ENCODE results near the gene IDUA.

The IDUA gene

GRCh38 chr4:1044469-1045192 is 57.8 kb downstream of the IDUA start:
- TF ChIP-seq CREB1 (IDR thresholded peaks at IDR 0.05; ENCODE audit: low read depth) (no peak), REST (IDR thresholded peaks at IDR 0.05; ENCODE audit: low read depth) (no peak), TEAD4 (IDR thresholded peaks at IDR 0.05) (no peak), TAF1 (IDR thresholded peaks at IDR 0.05; ENCODE audit: low read depth) (no peak), EP300 (IDR thresholded peaks at IDR 0.05; ENCODE audit: borderline replicate concordance) (no peak), YY1 (IDR thresholded peaks at IDR 0.05; ENCODE audit: low read depth) (no peak), EGR1 (IDR thresholded peaks at IDR 0.05) (no peak), CEBPB (IDR thresholded peaks at IDR 0.05) (no peak), NFIC (IDR thresholded peaks at IDR 0.05) (no peak), MAX (IDR thresholded peaks at IDR 0.05) (no peak), FOXM1 (IDR thresholded peaks at IDR 0.05; ENCODE audit: borderline replicate concordance, low read depth) (no peak), TCF12 (IDR thresholded peaks at IDR 0.05; ENCODE audit: low read depth) (no peak), ZBTB7A (IDR thresholded peaks at IDR 0.05; ENCODE audit: low read depth) (no peak), RAD21 (IDR thresholded peaks at IDR 0.05; ENCODE audit: low read depth) (no peak), USF1 (IDR thresholded peaks at IDR 0.05) (no peak)

GRCh38 chr4:1045193-1045594 is 58.4 kb downstream of the IDUA start:
- TF ChIP-seq FOXM1 (IDR thresholded peaks at IDR 0.05; ENCODE audit: borderline replicate concordance, low read depth) (no peak), REST (IDR thresholded peaks at IDR 0.05; ENCODE audit: low read depth) (no peak), TEAD4 (IDR thresholded peaks at IDR 0.05) (no peak), EP300 (IDR thresholded peaks at IDR 0.05; ENCODE audit: borderline replicate concordance) (no peak), CEBPB (IDR thresholded peaks at IDR 0.05) (no peak), MAX (IDR thresholded peaks at IDR 0.05) (no peak), USF1 (IDR thresholded peaks at IDR 0.05) (no peak), YY1 (IDR thresholded peaks at IDR 0.05; ENCODE audit: low read depth) (no peak)

GRCh38 chr4:1045595-1046201 is 58.9 kb downstream of the IDUA start:
- no peak for TF ChIP-seq TAF1 (IDR thresholded peaks at IDR 0.05; ENCODE audit: low read depth)
- no peak for TF ChIP-seq EP300 (IDR thresholded peaks at IDR 0.05; ENCODE audit: borderline replicate concordance)
- TF ChIP-seq CREB1 (IDR thresholded peaks at IDR 0.05; ENCODE audit: low read depth), result no peak
- TF ChIP-seq EGR1 (IDR thresholded peaks at IDR 0.05), result no peak
- no peak for TF ChIP-seq TCF12 (IDR thresholded peaks at IDR 0.05; ENCODE audit: low read depth)
- no peak for TF ChIP-seq REST (IDR thresholded peaks at IDR 0.05; ENCODE audit: low read depth)
- TF ChIP-seq CEBPB (IDR thresholded peaks at IDR 0.05), result no peak
- TF ChIP-seq MAX (IDR thresholded peaks at IDR 0.05), result no peak
- no peak for TF ChIP-seq USF1 (IDR thresholded peaks at IDR 0.05)
- no peak for TF ChIP-seq FOXM1 (IDR thresholded peaks at IDR 0.05; ENCODE audit: borderline replicate concordance, low read depth)
- TF ChIP-seq YY1 (IDR thresholded peaks at IDR 0.05; ENCODE audit: low read depth), result no peak
